HEK293 (cell line): ENCODE results near the gene TBCCD1.
A peak's percentile ranks its signal among the peaks of the same experiment; 100 is the strongest.

ENCODE experiments used
- CTCF ChIA-PET: fragments of 350-600 bp; formaldehyde crosslinking; extraction: SDS; loops from one replicate; lab custom pipeline; 2021; ENCODE audit warnings: antibody characterized with exemption; lab: Yijun Ruan, JAX
- POLR2A ChIA-PET: fragments of 300-600 bp; formaldehyde crosslinking; extraction: SDS; loops from one replicate; lab custom pipeline; 2020; ENCODE audit warnings: antibody characterized with exemption, inconsistent platforms; lab: Yijun Ruan, JAX
- H3K27ac ChIP-seq: fragments of 200-500 bp; sonication (Bioruptor generic); 2 replicates; pipeline ENCODE4 v1.5.1; 2014; ENCODE audit warnings: low read depth, low read length, control low read depth, inconsistent platforms; ENCODE audit errors: extremely low read depth
- H3K36me3 ChIP-seq, 2 experiments: fragments of 200-500 bp in 1 of 2; sonication (Bioruptor generic) in 1 of 2; 1 replicate in 1 of 2; 2 replicates in 1 of 2; pipeline ENCODE4 v1.5.1; 2014 to 2017; ENCODE audit warnings: inconsistent platforms in 2 of 2, low read length in 2 of 2; ENCODE audit not compliant: control insufficient read depth in 2 of 2, insufficient read depth in 1 of 2
- H3K4me1 ChIP-seq: fragments of 200-500 bp; sonication (Bioruptor generic); 2 replicates; pipeline ENCODE4 v1.5.1; 2014; ENCODE audit warnings: mild to moderate bottlenecking, low read length, inconsistent platforms; ENCODE audit not compliant: control insufficient read depth, insufficient read depth
- H3K4me3 ChIP-seq: 2 replicates; pipeline ENCODE4 v1.5.1; 2011; ENCODE audit warnings: low read depth, mild to moderate bottlenecking, control low read depth, low read length, moderate library complexity
- H3K9me3 ChIP-seq: fragments of 200-500 bp; sonication (Bioruptor generic); 2 replicates; pipeline ENCODE4 v1.5.1; 2014; ENCODE audit warnings: low read depth, low read length, inconsistent platforms; ENCODE audit not compliant: control insufficient read depth, insufficient read depth
- GFI1B ChIP-seq: fragments of 450-650 bp; formaldehyde crosslinking; IDR thresholded peaks from 2 replicates; pipeline ENCODE4 v1.5.1; 2016; ENCODE audit warnings: missing biosample characterization, missing genetic modification characterization
- HOXA7 ChIP-seq: sonication (generic); formaldehyde crosslinking; IDR thresholded peaks from 2 replicates; pipeline ENCODE4 v1.8.1; 2022; ENCODE audit warnings: missing genetic modification reagents, borderline replicate concordance
- KLF10 ChIP-seq: fragments of 450-650 bp; IDR thresholded peaks from 2 replicates; pipeline ENCODE4 v1.5.1; 2018; ENCODE audit warnings: missing biosample characterization, mild to moderate bottlenecking, missing genetic modification characterization
- KLF16 ChIP-seq: fragments of 450-650 bp; formaldehyde crosslinking; IDR thresholded peaks from 2 replicates; pipeline ENCODE4 v1.5.1; 2017; ENCODE audit warnings: missing biosample characterization, missing genetic modification characterization
- MEIS1 ChIP-seq: sonication (generic); formaldehyde crosslinking; IDR thresholded peaks from 2 replicates; pipeline ENCODE4 v1.8.1; 2022; ENCODE audit warnings: missing genetic modification reagents, mild to moderate bottlenecking, borderline replicate concordance
- OSR2 ChIP-seq: fragments of 450-650 bp; formaldehyde crosslinking; IDR thresholded peaks from 2 replicates; pipeline ENCODE4 v1.5.1; 2016; ENCODE audit warnings: missing biosample characterization, missing genetic modification characterization
- REPIN1 ChIP-seq: fragments of 450-650 bp; formaldehyde crosslinking; IDR thresholded peaks from 2 replicates; pipeline ENCODE4 v1.5.1; 2017; ENCODE audit warnings: missing biosample characterization, missing genetic modification characterization, low read depth
- SP2 ChIP-seq: fragments of 450-650 bp; formaldehyde crosslinking; IDR thresholded peaks from 2 replicates; pipeline ENCODE4 v1.5.1; 2016; ENCODE audit warnings: missing biosample characterization, missing genetic modification characterization
- TCF7L2 ChIP-seq: IDR thresholded peaks from 2 replicates; pipeline ENCODE4 v1.6.1; 2011; ENCODE audit warnings: low read depth, mild to moderate bottlenecking, inconsistent platforms, low read length, moderate library complexity, borderline replicate concordance
- ZBTB1 ChIP-seq: fragments of 450-650 bp; formaldehyde crosslinking; IDR thresholded peaks from 2 replicates; pipeline ENCODE4 v1.5.1; 2016; ENCODE audit warnings: missing biosample characterization, missing genetic modification characterization
- ZBTB17 ChIP-seq: fragments of 450-650 bp; formaldehyde crosslinking; IDR thresholded peaks from 2 replicates; pipeline ENCODE4 v1.5.1; 2016; ENCODE audit warnings: missing biosample characterization, missing genetic modification characterization
- ZIC2 ChIP-seq: fragments of 450-650 bp; formaldehyde crosslinking; IDR thresholded peaks from 2 replicates; pipeline ENCODE4 v1.5.1; 2016; ENCODE audit warnings: missing biosample characterization, missing genetic modification characterization
- ZNF132 ChIP-seq: fragments of 450-650 bp; formaldehyde crosslinking; IDR thresholded peaks from 2 replicates; pipeline ENCODE4 v1.5.1; 2017; ENCODE audit warnings: missing biosample characterization, missing genetic modification characterization, borderline replicate concordance
- ZNF133 ChIP-seq: fragments of 450-650 bp; formaldehyde crosslinking; IDR thresholded peaks from 2 replicates; pipeline ENCODE4 v1.5.1; 2016; ENCODE audit warnings: missing biosample characterization, missing genetic modification characterization
- ZNF202 ChIP-seq: fragments of 450-650 bp; formaldehyde crosslinking; IDR thresholded peaks from 2 replicates; pipeline ENCODE4 v1.5.1; 2016; ENCODE audit warnings: missing biosample characterization, missing genetic modification characterization, borderline replicate concordance
- ZNF214 ChIP-seq: fragments of 450-650 bp; formaldehyde crosslinking; IDR thresholded peaks from 2 replicates; pipeline ENCODE4 v1.5.1; 2017; ENCODE audit warnings: missing biosample characterization, mild to moderate bottlenecking, missing genetic modification characterization, borderline replicate concordance
- ZNF221 ChIP-seq: fragments of 450-650 bp; formaldehyde crosslinking; IDR thresholded peaks from 2 replicates; pipeline ENCODE4 v1.5.1; 2017; ENCODE audit warnings: missing biosample characterization, missing genetic modification characterization, borderline replicate concordance
- ZNF248 ChIP-seq: fragments of 450-650 bp; formaldehyde crosslinking; IDR thresholded peaks from 2 replicates; pipeline ENCODE4 v1.5.1; 2017; ENCODE audit warnings: missing biosample characterization, missing genetic modification characterization
- ZNF311 ChIP-seq: fragments of 450-650 bp; formaldehyde crosslinking; IDR thresholded peaks from 2 replicates; pipeline ENCODE4 v1.5.1; 2017; ENCODE audit warnings: missing biosample characterization, missing genetic modification characterization, borderline replicate concordance
- ZNF341 ChIP-seq: fragments of 450-650 bp; formaldehyde crosslinking; IDR thresholded peaks from 2 replicates; pipeline ENCODE4; 2016; ENCODE audit warnings: low read depth, missing biosample characterization, missing genetic modification characterization
- ZNF354C ChIP-seq: fragments of 450-650 bp; formaldehyde crosslinking; IDR thresholded peaks from 2 replicates; pipeline ENCODE4 v1.5.1; 2016; ENCODE audit warnings: missing biosample characterization, missing genetic modification characterization, low read depth, borderline replicate concordance
- ZNF37A ChIP-seq: fragments of 450-650 bp; IDR thresholded peaks from 2 replicates; pipeline ENCODE4 v1.5.1; 2018; ENCODE audit warnings: missing biosample characterization, missing genetic modification characterization
- ZNF555 ChIP-seq: fragments of 450-650 bp; formaldehyde crosslinking; conservative IDR thresholded peaks from 2 replicates; pipeline ENCODE4 v1.5.1; 2017; ENCODE audit warnings: missing biosample characterization, mild to moderate bottlenecking, missing genetic modification characterization, inconsistent platforms
- ZNF76 ChIP-seq: fragments of 450-650 bp; formaldehyde crosslinking; IDR thresholded peaks from 2 replicates; pipeline ENCODE4; 2016; ENCODE audit warnings: low read depth, missing biosample characterization, missing genetic modification characterization, borderline replicate concordance
- ZNF830 ChIP-seq: fragments of 450-650 bp; IDR thresholded peaks from 2 replicates; pipeline ENCODE4 v1.5.0; 2018; ENCODE audit warnings: missing biosample characterization, missing genetic modification characterization, low read depth, mild to moderate bottlenecking, moderate library complexity
- TF ChIP-seq, protein P1 (sequence below): fragments of 450-650 bp; formaldehyde crosslinking; IDR thresholded peaks from 2 replicates; pipeline ENCODE4 v1.5.1; 2016; ENCODE audit warnings: missing biosample characterization, missing genetic modification characterization
- TF ChIP-seq, protein P2 (sequence below): fragments of 450-650 bp; formaldehyde crosslinking; IDR thresholded peaks from 2 replicates; pipeline ENCODE4 v1.5.1; 2017; ENCODE audit warnings: missing biosample characterization, missing genetic modification characterization
- TF ChIP-seq, protein P3 (sequence below): sonication (generic); formaldehyde crosslinking; IDR thresholded peaks from 2 replicates; pipeline ENCODE4 v1.8.1; 2022; ENCODE audit warnings: mild to moderate bottlenecking, moderate library complexity, missing genetic modification reagents

Gene TBCCD1

DNA sequence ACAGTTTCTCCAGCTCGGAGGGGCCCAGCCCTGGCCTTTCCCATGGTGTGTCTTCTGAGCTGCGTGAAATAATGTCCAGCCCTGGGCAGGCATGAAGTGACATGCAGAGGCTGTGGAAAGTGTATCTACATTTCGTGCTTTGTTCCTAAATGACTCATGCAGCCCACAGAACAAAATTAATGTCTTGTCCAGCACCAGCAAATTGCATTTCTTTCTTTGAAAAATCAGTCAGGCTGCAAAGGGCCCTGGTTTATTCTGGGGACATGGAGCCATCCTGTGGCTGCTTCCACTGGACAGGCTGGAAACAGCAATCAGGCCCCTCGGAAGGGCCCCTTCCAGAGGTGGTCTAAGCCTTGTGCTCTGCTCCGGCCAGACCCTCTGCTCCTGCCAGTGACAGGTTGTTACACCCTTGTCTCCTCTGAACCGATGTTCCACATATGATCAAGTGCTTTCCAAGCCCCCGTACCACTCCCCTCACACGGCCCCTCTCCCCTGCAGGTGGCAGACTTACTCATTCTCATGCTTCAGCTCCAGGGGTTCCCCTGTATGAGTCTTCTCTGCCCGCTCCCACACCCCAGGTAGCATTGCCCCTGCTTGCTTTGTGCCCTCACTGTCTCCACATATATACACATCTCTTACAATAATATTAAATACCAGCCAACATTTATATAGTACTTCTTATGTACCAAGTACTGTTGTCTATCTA is 56.6 kb downstream of the TBCCD1 start:
- no peaks in the 10 kb centered on the region for H3K9me3 ChIP-seq
- H3K4me1 ChIP-seq = no peaks in the 10 kb centered on the region
- no peaks in the 10 kb centered on the region for H3K36me3 ChIP-seq
- TF ChIP-seq TCF7L2 (no peak), ZIC2 (tag by site-specific recombination) (peak; percentile 37; the same call in 1 of the 2 replicates)
- TF ChIP-seq, protein P1, sequence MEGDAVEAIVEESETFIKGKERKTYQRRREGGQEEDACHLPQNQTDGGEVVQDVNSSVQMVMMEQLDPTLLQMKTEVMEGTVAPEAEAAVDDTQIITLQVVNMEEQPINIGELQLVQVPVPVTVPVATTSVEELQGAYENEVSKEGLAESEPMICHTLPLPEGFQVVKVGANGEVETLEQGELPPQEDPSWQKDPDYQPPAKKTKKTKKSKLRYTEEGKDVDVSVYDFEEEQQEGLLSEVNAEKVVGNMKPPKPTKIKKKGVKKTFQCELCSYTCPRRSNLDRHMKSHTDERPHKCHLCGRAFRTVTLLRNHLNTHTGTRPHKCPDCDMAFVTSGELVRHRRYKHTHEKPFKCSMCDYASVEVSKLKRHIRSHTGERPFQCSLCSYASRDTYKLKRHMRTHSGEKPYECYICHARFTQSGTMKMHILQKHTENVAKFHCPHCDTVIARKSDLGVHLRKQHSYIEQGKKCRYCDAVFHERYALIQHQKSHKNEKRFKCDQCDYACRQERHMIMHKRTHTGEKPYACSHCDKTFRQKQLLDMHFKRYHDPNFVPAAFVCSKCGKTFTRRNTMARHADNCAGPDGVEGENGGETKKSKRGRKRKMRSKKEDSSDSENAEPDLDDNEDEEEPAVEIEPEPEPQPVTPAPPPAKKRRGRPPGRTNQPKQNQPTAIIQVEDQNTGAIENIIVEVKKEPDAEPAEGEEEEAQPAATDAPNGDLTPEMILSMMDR (tag by site-specific recombination) = peak; percentile 46; the same call in 1 of the 2 replicates
- H3K27ac ChIP-seq = no peak overlapping the region
- CTCF ChIA-PET = interaction anchor here (0.8 kb wide), 1 partner anchor 10 kb away, joined by 3 read pairs; no protein-coding TSS in a partner anchor
- no peak overlapping the region for H3K4me3 ChIP-seq
- POLR2A ChIA-PET = no interaction called here

DNA sequence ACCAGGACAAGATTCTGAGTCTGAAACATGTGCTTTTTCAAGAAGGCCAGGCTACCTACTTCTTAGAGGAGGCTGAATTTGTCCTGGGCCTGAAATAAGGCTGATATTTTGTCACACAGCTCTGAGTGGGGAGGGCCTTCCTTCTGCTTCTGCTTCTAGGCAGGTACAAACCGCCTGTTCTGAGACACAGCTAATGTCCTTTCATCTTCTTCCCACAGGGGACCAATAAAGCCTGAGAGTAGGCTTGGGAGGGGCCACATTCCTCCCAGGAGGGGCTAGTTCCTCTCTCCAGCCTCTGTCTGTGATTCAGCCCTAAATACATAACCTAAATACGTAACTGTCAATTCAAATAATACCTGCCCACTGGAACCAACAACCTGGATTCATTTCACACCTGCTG is 57.7 kb downstream of the TBCCD1 start:
- Histone ChIP-seq H3K4me3 (no peak overlapping the region), H3K36me3 (no peaks in the 10 kb centered on the region), H3K27ac (no peak overlapping the region), H3K9me3 (no peaks in the 10 kb centered on the region), H3K4me1 (no peaks in the 10 kb centered on the region)
- ChIA-PET POLR2A (no interaction called here), CTCF (interaction anchor here (1.0 kb wide), 1 partner anchor 31 kb away, joined by 7 read pairs; no protein-coding TSS in a partner anchor)
- TF ChIP-seq KLF10 (tag by site-specific recombination) (no peak), HOXA7 (no peak), TCF7L2 (peak; percentile 67; the same call in 1 of the 2 replicates), OSR2 (tag by site-specific recombination) (0 out of 2 replicates have a peak, but pooled peaks have one; percentile 52), ZNF555 (tag by site-specific recombination) (no peak), ZNF311 (tag by site-specific recombination) (no peak), SP2 (no peak), MEIS1 (no peak)
- TF ChIP-seq, protein P2, sequence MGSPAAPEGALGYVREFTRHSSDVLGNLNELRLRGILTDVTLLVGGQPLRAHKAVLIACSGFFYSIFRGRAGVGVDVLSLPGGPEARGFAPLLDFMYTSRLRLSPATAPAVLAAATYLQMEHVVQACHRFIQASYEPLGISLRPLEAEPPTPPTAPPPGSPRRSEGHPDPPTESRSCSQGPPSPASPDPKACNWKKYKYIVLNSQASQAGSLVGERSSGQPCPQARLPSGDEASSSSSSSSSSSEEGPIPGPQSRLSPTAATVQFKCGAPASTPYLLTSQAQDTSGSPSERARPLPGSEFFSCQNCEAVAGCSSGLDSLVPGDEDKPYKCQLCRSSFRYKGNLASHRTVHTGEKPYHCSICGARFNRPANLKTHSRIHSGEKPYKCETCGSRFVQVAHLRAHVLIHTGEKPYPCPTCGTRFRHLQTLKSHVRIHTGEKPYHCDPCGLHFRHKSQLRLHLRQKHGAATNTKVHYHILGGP (tag by site-specific recombination) = no peak

DNA sequence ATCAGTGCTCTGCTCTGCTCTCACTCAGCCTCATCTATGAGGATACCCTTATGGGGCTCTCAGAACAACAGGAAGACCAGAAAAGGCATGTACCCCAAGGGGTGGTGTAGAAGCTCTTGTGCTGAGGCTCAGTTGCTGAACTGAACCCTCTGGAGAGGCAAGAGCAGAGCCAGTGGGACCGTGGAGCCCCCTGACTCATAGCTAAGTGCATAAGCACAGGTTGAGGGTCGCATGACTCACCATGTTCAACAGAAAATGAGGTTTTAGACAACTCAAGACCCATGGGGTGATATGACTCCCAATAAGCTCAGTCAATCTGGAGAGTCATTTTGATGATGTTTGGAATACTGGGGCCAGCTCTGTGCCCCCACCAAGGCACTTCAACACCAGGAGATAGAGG is 60.3 kb downstream of the TBCCD1 start:
- ChIA-PET POLR2A (no interaction called here), CTCF (no interaction called here)
- no peak overlapping the region for H3K4me3 ChIP-seq
- H3K4me1 ChIP-seq = no peaks in the 10 kb centered on the region
- H3K9me3 ChIP-seq = no peaks in the 10 kb centered on the region
- H3K27ac ChIP-seq = no peak overlapping the region
- H3K36me3 ChIP-seq = no peaks in the 10 kb centered on the region
- TF ChIP-seq ZNF830 (tag by site-specific recombination) = no peak
- TF ChIP-seq ZBTB17 = no peak
- TF ChIP-seq ZNF37A (tag by site-specific recombination) = no peak
- no peak for TF ChIP-seq TCF7L2
- no peak for TF ChIP-seq ZNF248 (tag by site-specific recombination)
- TF ChIP-seq GFI1B = no peak
- TF ChIP-seq ZNF202 = no peak
- no peak for TF ChIP-seq ZNF214
- TF ChIP-seq KLF16 (tag by site-specific recombination) = no peak
- no peak for TF ChIP-seq ZNF76
- no peak for TF ChIP-seq ZNF132 (tag by site-specific recombination)
- no peak for TF ChIP-seq REPIN1 (tag by site-specific recombination)
- no peak for TF ChIP-seq ZNF133 (tag by site-specific recombination)
- no peak for TF ChIP-seq ZNF221
- TF ChIP-seq, protein P3, sequence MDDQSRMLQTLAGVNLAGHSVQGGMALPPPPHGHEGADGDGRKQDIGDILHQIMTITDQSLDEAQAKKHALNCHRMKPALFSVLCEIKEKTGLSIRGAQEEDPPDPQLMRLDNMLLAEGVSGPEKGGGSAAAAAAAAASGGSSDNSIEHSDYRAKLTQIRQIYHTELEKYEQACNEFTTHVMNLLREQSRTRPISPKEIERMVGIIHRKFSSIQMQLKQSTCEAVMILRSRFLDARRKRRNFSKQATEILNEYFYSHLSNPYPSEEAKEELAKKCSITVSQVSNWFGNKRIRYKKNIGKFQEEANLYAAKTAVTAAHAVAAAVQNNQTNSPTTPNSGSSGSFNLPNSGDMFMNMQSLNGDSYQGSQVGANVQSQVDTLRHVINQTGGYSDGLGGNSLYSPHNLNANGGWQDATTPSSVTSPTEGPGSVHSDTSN = no peak
- TF ChIP-seq ZNF341 = no peak
- no peak for TF ChIP-seq ZNF354C
- no peak for TF ChIP-seq ZBTB1 (tag by site-specific recombination)
